Left hindlimb (tissue), 1 donor: ENCODE results near the gene KCNE2.

Source experiments
- DNase-seq: peaks from one replicate; pipeline ENCODE4 v3.0.0-alpha.2; 2018

The KCNE2 gene

GRCh38 chr21:34363733-34364132 is at the start of gene KCNE2:
Gene KCNE2, plus strand, starts transcription at chr21:34364006. Its CDS starts 6,473 bp downstream, at chr21:34370479.
- DNase-seq, result no peak

- DNase-seq, result no peak
Measured at GRCh38 chr21:34319585-34319984, 44.2 kb upstream of the KCNE2 start.

GRCh38 chr21:34320011-34320410 is 43.8 kb upstream of the KCNE2 start:
- DNase-seq, result no peak

- no peak for DNase-seq
Measured at GRCh38 chr21:34330055-34330454, 33.8 kb upstream of the KCNE2 start.

GRCh38 chr21:34331726-34332125 is 32.1 kb upstream of the KCNE2 start:
- no peak for DNase-seq

GRCh38 chr21:34332347-34332746 is 31.5 kb upstream of the KCNE2 start:
- DNase-seq, result no peak

GRCh38 chr21:34333121-34333739 is 30.6 kb upstream of the KCNE2 start:
- no peak for DNase-seq

- no peak for DNase-seq
Measured at GRCh38 chr21:34335316-34335715, 28.5 kb upstream of the KCNE2 start.

GRCh38 chr21:34336245-34336644 is 27.6 kb upstream of the KCNE2 start:
- no peak for DNase-seq

- DNase-seq, result no peak
Measured at GRCh38 chr21:34336756-34337391, 26.9 kb upstream of the KCNE2 start.

GRCh38 chr21:34337741-34338140 is 26.1 kb upstream of the KCNE2 start:
- DNase-seq, result no peak

- DNase-seq, result no peak
Measured at GRCh38 chr21:34338226-34338625, 25.6 kb upstream of the KCNE2 start.

GRCh38 chr21:34340061-34340460 is 23.7 kb upstream of the KCNE2 start:
- DNase-seq, result no peak

- DNase-seq, result no peak
Measured at GRCh38 chr21:34342476-34342875, 21.3 kb upstream of the KCNE2 start.

GRCh38 chr21:34343347-34343746 is 20.5 kb upstream of the KCNE2 start:
- no peak for DNase-seq

- peak; percentile 75 for DNase-seq
Measured at GRCh38 chr21:34343838-34344381, 19.9 kb upstream of the KCNE2 start.

- no peak for DNase-seq
Measured at GRCh38 chr21:34344584-34344983, 19.2 kb upstream of the KCNE2 start.

GRCh38 chr21:34345091-34345871 is 18.5 kb upstream of the KCNE2 start:
- no peak for DNase-seq

GRCh38 chr21:34345892-34346291 is 17.9 kb upstream of the KCNE2 start:
- no peak for DNase-seq

- no peak for DNase-seq
Measured at GRCh38 chr21:34348890-34349519, 14.8 kb upstream of the KCNE2 start.

- DNase-seq, result no peak
Measured at GRCh38 chr21:34351786-34352241, 12.0 kb upstream of the KCNE2 start.

GRCh38 chr21:34352556-34352955 is 11.2 kb upstream of the KCNE2 start:
- DNase-seq, result no peak

- DNase-seq, result no peak
Measured at GRCh38 chr21:34353182-34353581, 10.6 kb upstream of the KCNE2 start.
